Astrocyte of the spinal cord (primary cell): ENCODE measurements around the gene SNRNP200.

Source experiments
- DNase-seq: peaks from one replicate; pipeline ENCODE4 v3.0.0; 2011; ENCODE audit warnings: low read depth, low spot score
- H3K4me3 ChIP-seq: 2 replicates; pipeline ENCODE4 v1.5.1; 2011; ENCODE audit warnings: low read depth, mild to moderate bottlenecking, low read length, moderate library complexity
- in situ Hi-C: cut with HindIII; loops from 2 replicates; pipeline ENCODE4 v1.10.0; 2017; ENCODE audit warnings: low sequenced_read_pairs
- TF ChIP-seq, protein P1 (sequence below): IDR thresholded peaks from 2 replicates; pipeline ENCODE4 v1.5.1; 2012; ENCODE audit warnings: low read depth, mild to moderate bottlenecking, low read length, inconsistent platforms

SNRNP200 gene

DNA sequence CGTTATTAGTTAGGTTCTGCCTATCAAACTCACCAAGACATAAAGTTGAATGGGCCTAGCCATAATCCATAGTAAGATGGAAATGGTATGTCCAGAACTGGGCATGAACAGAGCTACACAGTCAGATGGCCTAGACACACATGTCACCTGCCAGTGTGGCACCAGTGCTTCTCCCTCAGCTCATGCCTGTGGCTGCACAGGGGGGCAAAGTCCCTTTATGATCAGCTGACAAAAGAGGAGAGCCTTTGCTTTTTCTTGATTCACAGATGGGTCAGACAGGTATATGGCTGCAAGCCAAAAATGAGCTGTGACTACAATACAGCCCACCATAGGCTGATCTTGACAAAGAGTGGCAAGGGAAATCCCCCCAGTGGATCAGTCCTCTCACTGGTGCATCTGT lies 68.5 kb downstream of the SNRNP200 start:
- H3K4me3 ChIP-seq, result no peak overlapping the region
- in situ Hi-C loops, result no loop called here
- no peak for DNase-seq
- TF ChIP-seq, protein P1, sequence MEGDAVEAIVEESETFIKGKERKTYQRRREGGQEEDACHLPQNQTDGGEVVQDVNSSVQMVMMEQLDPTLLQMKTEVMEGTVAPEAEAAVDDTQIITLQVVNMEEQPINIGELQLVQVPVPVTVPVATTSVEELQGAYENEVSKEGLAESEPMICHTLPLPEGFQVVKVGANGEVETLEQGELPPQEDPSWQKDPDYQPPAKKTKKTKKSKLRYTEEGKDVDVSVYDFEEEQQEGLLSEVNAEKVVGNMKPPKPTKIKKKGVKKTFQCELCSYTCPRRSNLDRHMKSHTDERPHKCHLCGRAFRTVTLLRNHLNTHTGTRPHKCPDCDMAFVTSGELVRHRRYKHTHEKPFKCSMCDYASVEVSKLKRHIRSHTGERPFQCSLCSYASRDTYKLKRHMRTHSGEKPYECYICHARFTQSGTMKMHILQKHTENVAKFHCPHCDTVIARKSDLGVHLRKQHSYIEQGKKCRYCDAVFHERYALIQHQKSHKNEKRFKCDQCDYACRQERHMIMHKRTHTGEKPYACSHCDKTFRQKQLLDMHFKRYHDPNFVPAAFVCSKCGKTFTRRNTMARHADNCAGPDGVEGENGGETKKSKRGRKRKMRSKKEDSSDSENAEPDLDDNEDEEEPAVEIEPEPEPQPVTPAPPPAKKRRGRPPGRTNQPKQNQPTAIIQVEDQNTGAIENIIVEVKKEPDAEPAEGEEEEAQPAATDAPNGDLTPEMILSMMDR, result no peak

DNA sequence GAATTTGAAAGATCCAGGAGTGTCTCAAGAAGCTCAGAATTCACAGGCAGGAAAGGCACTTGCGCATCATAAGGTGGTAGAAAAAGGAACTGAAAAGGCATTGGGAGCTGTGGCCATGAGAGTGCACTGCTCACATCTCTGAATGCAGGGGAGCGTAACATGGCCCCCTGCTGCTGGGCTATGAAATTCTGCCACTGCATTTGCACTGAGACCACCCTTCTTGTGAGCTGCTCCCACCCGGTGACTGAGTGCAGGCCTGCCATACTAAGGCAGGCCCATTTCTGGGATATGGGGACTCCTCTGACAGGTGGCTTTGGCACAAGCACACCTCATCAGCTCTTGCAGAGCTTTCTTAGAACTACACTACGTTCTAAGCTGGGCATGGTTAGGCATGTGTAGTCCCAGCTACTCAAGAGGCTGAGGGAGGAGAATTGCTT lies 71.4 kb downstream of the SNRNP200 start:
- H3K4me3 ChIP-seq, result no peak overlapping the region
- in situ Hi-C loops, result no loop called here
- TF ChIP-seq, protein P1, result no peak
- DNase-seq, result no peak

DNA sequence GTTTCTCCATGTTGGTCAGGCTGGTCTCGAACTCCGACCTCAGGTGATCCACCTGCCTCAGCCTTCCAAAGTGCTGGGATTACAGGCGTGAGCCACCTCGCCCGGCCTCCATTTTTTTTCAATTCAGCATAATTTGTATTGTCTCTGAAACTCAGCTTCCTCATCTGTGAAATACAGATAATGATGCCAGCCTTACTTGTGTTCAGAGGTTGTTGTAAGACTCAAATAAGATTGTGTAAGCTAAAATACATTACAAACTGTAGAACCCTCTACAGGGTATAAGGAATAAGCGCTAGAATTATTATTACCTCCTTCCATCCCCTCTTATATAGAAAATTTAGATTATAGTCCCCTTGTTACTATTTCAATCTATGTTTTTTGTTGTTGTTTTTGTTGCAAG lies 71.9 kb downstream of the SNRNP200 start:
- H3K4me3 ChIP-seq, result no peak overlapping the region
- no peak for DNase-seq
- in situ Hi-C loops, result no loop called here
- TF ChIP-seq, protein P1, result no peak

DNA sequence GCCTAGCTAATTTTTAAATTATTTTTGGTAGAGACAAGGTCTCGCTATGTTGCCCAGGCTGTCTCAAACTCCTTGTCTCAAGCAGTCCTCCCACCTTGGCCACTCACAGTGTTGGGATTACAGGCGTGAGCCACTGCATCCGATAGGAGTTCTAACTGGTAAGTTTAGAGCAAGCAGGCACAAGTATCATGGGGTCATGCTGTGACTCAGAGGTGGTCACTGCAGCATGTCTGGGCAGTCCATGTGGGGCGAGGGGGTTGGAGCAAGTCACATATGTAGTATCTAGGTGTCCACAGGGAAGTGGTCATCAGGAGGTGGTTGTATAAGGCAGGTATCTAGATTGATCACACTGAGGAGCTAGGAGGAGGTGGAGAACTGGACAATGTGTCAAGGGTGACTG lies 74.0 kb downstream of the SNRNP200 start:
- TF ChIP-seq, protein P1, result no peak
- DNase-seq, result no peak
- in situ Hi-C loops, result no loop called here
- H3K4me3 ChIP-seq, result no peak overlapping the region

DNA sequence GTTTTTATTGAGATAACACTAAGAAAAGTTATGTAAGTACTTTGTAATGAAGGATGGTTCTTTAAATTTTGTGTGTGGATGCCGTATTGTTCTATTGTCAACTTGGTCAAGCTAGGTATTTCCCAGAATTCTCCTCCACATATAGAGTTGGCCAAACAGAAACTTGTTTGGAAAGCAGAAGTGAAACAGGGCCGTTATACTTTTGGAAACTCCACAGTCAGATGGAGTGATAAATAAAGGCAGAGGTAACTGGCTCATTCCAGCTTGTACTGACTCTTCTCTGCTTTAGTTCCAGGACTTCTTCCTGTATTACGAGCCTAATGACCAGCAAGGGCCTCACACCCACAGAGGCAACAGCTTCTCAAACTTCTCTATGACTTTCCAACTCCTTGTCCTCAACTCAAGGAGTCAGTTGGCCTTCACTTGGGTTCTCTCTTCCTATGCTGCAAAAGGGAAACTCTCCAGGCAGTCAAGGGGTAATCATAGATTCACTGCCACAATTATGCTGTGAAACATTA lies 80.3 kb downstream of the SNRNP200 start:
- in situ Hi-C loops, result no loop called here
- TF ChIP-seq, protein P1, result no peak
- no peak overlapping the region for H3K4me3 ChIP-seq
- DNase-seq, result no peak
